Fibroblast of lung (primary cell): ENCODE measurements around the gene SHPK. TPM values are rescaled to one million over a fixed set of nuclear protein-coding genes. Genes with fewer than 3 reads are reported as not detected.

Source experiments
- DNase-seq, 2 donors: peaks; one replicate each; pipeline versions ENCODE4 v3.0.0 to v3.0.0-alpha.2; 2010; ENCODE audit warnings: low read depth in 2 of 2
- H2AFZ ChIP-seq: 2 replicates; pipeline ENCODE4 v1.5.1; 2012; ENCODE audit warnings: low read length, control low read depth, inconsistent platforms
- H3K27ac ChIP-seq: 2 replicates; pipeline ENCODE4 v1.5.1; 2011; ENCODE audit warnings: low read length, control low read depth; ENCODE audit not compliant: insufficient read depth
- H3K27me3 ChIP-seq: 2 replicates; pipeline ENCODE4 v1.5.1; 2011; ENCODE audit warnings: mild to moderate bottlenecking, low read length; ENCODE audit not compliant: control insufficient read depth, insufficient read depth
- H3K36me3 ChIP-seq: 2 replicates; pipeline ENCODE4 v1.5.1; 2011; ENCODE audit warnings: low read length; ENCODE audit not compliant: control insufficient read depth, insufficient read depth
- H3K4me1 ChIP-seq: 2 replicates; pipeline ENCODE4 v1.5.1; 2011; ENCODE audit warnings: low read length; ENCODE audit not compliant: control insufficient read depth, insufficient read depth; ENCODE audit errors: extremely low read depth
- H3K4me2 ChIP-seq: 2 replicates; pipeline ENCODE4 v1.5.1; 2011; ENCODE audit warnings: low read length, control low read depth; ENCODE audit not compliant: insufficient read depth; ENCODE audit errors: extremely low read depth
- H3K4me3 ChIP-seq, 4 experiments: fragments of 200-600 bp in 1 of 4; sonication (generic) in 1 of 4; replicated peaks in 1 of 4; 2 replicates each; pipeline ENCODE4 v1.5.1; 2011 to 2016; ENCODE audit warnings: low read length in 4 of 4, low read depth in 3 of 4, mild to moderate bottlenecking in 3 of 4, control low read depth in 2 of 4, inconsistent platforms in 1 of 4, mixed read lengths in 1 of 4; ENCODE audit not compliant: insufficient read depth in 1 of 4; ENCODE audit errors: control extremely low read depth in 1 of 4
- H3K79me2 ChIP-seq: 2 replicates; pipeline ENCODE4 v1.5.1; 2012; ENCODE audit warnings: mild to moderate bottlenecking, low read length, inconsistent platforms; ENCODE audit not compliant: control insufficient read depth, insufficient read depth
- H3K9ac ChIP-seq: 2 replicates; pipeline ENCODE4 v1.5.1; 2011; ENCODE audit warnings: mild to moderate bottlenecking, low read length, control low read depth; ENCODE audit not compliant: insufficient read depth
- H3K9me3 ChIP-seq: 2 replicates; pipeline ENCODE4 v1.5.1; 2012; ENCODE audit warnings: low read depth, low read length; ENCODE audit not compliant: control insufficient read depth, insufficient read depth
- H4K20me1 ChIP-seq: 2 replicates; pipeline ENCODE4 v1.5.1; 2011; ENCODE audit warnings: low read length; ENCODE audit not compliant: control insufficient read depth, insufficient read depth; ENCODE audit errors: extremely low read depth
- CTCF ChIP-seq, 2 donors: IDR thresholded peaks in 1 of 2; conservative IDR thresholded peaks in 1 of 2; 1 replicate in 1 of 2; 2 replicates in 1 of 2; pipeline ENCODE4 v1.5.1; 2011 to 2012; ENCODE audit warnings: low read length in 2 of 2, control low read depth in 1 of 2, inconsistent platforms in 1 of 2, low read depth in 1 of 2, mild to moderate bottlenecking in 1 of 2
- EZH2 ChIP-seq: IDR thresholded peaks from 2 replicates; pipeline ENCODE4 v1.5.1; 2012; ENCODE audit warnings: low read length, control low read depth, mild to moderate bottlenecking; ENCODE audit errors: missing control alignments
- polyA plus RNA-seq, 2 donors: library from polyadenylated mRNA; depleted of rRNA in 1 of 2; stranded (reverse) in 1 of 2; unstranded in 1 of 2; fragments of >200 nt; gene quantifications; 2 replicates each; pipeline ENCODE4 v1.2.1, GENCODE V29; 2011 to 2012; ENCODE audit warnings: missing spikeins in 1 of 2
- total RNA-seq: library from RNA; depleted of rRNA; stranded (reverse); fragments of >200 nt; gene quantifications from 2 replicates; pipeline ENCODE4 v1.2.1, GENCODE V29; 2014

The SHPK gene
- total and polyA plus RNA-seq, 2 donors (not counting 1 experiment from before 2014, with no cell fraction given) = 7.2 to 8.9 TPM

GRCh38 chr17:3622977-3623594 lies 13.0 kb downstream of the SHPK start:
- no peaks in the 10 kb centered on the region for H3K4me1 ChIP-seq
- H3K9ac ChIP-seq = no peak overlapping the region
- no peak overlapping the region for H3K4me3 ChIP-seq
- no peaks in the 10 kb centered on the region for H3K27me3 ChIP-seq
- H3K36me3 ChIP-seq = peaks cover 11% of the 10 kb centered on the region
- H3K79me2 ChIP-seq = no peaks in the 10 kb centered on the region
- TF ChIP-seq CTCF (conservative IDR thresholded peaks at IDR 0.05 in 1 of 2, IDR thresholded peaks at IDR 0.05 in 1 of 2; ENCODE audit: low read depth in 1 of 2, low read length in 2 of 2) (no peak), EZH2 (no peak)
- H3K9me3 ChIP-seq = no peaks in the 10 kb centered on the region
- no peaks in the 10 kb centered on the region for H4K20me1 ChIP-seq
- DNase-seq = no peak
- no peak overlapping the region for H2AFZ ChIP-seq
- no peak overlapping the region for H3K27ac ChIP-seq
- H3K4me2 ChIP-seq = no peak overlapping the region

GRCh38 chr17:3621146-3621720 lies 14.8 kb downstream of the SHPK start:
- Histone ChIP-seq H3K27ac (no peak overlapping the region), H3K36me3 (peaks cover 8% of the 10 kb centered on the region), H3K9me3 (no peaks in the 10 kb centered on the region), H3K27me3 (no peaks in the 10 kb centered on the region), H4K20me1 (no peaks in the 10 kb centered on the region), H3K4me2 (no peak overlapping the region), H3K4me3 (no peak overlapping the region), H3K79me2 (no peaks in the 10 kb centered on the region), H3K4me1 (no peaks in the 10 kb centered on the region), H3K9ac (no peak overlapping the region), H2AFZ (no peak overlapping the region)
- TF ChIP-seq EZH2 = no peak
- DNase-seq = no peak

DNA sequence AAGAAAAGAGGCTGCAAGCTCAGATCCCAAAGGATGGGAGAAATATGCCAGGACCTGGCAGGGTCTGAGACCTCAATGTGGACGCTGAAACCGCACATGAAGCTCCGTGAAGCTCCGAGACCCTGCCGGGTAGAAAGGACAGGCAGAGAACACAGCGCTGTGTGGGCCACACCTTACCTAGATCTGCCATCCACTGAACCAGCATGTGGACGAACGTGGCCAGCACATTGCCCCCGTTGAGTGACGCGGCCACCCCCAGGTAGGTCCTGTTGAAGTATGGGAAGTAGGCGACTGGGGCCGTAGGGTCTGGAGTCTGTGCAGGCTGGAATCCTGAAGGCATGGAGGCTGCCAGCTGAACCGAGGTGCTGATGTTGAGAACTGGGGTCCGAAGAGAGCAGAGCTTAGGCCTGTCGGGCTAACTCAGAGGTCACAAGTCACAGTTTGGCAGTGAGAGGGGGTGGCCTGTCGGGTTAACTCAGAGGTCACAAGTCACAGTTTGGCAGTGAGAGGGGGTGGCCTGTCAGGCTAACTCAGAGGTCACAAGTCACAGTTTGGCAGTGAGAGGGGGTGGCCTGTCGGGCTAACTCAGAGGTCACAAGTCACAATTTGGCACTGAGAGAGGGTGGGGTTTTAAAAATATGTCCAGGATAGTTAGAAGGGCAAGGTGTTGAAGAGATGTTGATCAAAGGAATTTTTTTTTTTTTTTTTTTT lies 20.7 kb downstream of the SHPK start:
- H3K36me3 ChIP-seq = peaks cover 7% of the 10 kb centered on the region
- H3K4me3 ChIP-seq = no peak overlapping the region
- H3K79me2 ChIP-seq = no peaks in the 10 kb centered on the region
- H3K27me3 ChIP-seq = no peaks in the 10 kb centered on the region
- no peaks in the 10 kb centered on the region for H3K4me1 ChIP-seq
- H3K9ac ChIP-seq = no peak overlapping the region
- DNase-seq = no peak
- no peak overlapping the region for H3K4me2 ChIP-seq
- H3K27ac ChIP-seq = no peak overlapping the region
- H2AFZ ChIP-seq = no peak overlapping the region
- H4K20me1 ChIP-seq = no peaks in the 10 kb centered on the region
- H3K9me3 ChIP-seq = no peaks in the 10 kb centered on the region
- TF ChIP-seq EZH2 = no peak
- no peak for TF ChIP-seq CTCF (conservative IDR thresholded peaks at IDR 0.05 in 1 of 2, IDR thresholded peaks at IDR 0.05 in 1 of 2; ENCODE audit: low read depth in 1 of 2, low read length in 2 of 2)
